ENCODE results near the gene KLHL29. TPM values are rescaled to one million over a fixed set of nuclear protein-coding genes. Genes with fewer than 3 reads are reported as not detected.

Gene KLHL29
- total RNA-seq, 1 experiment from 2014 or later, result 2.4 TPM

DNA sequence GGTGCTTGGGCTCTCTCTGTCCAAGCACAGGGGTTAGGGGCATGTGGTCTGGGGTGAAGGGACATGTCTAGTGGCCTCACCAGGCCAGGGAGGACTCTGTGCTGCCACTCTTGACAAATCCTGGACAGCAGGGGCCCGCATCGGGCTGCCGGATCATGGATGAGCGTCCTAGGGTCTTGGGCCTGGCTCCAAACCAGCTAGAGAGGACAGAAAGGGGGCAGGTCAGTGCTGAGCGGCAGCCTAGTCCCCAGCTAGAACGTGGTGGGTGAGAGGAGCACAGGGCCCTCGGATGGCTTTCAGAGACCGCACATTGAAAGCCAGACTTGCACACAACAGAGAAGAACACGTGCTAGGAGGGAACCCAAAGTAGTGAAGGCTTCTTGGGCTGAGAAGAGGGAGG, 300.7 kb downstream of the KLHL29 start:
- H2BK120ac ChIP-seq (ENCODE audit: low read depth, low read length, poor library complexity, severe bottlenecking), result no peak overlapping the region
- H3K27me3 Mint-ChIP-seq (ENCODE audit: low read depth), result peaks cover 5% of the 10 kb centered on the region
- no peaks in the 10 kb centered on the region for H3K79me2 ChIP-seq (ENCODE audit: insufficient read depth, low read length)
- H3K27me3 ChIP-seq (ENCODE audit: insufficient read depth, low read length), result no peaks in the 10 kb centered on the region
- no peak overlapping the region for H3K4me3 Mint-ChIP-seq
- no peak overlapping the region for H3K23ac ChIP-seq (ENCODE audit: insufficient read length, low read depth, low read length)
- H3K18ac ChIP-seq (ENCODE audit: insufficient read length, low read depth, low read length), result no peak overlapping the region
- no peak overlapping the region for H2BK20ac ChIP-seq (ENCODE audit: low read depth, low read length, poor library complexity, severe bottlenecking)
- H3K9ac ChIP-seq (ENCODE audit: extremely low read depth, insufficient read length, low read length), result no peak overlapping the region
- H2AFZ ChIP-seq (ENCODE audit: low read length), result no peak overlapping the region
- H3K79me1 ChIP-seq (ENCODE audit: insufficient read depth, low read depth, low read length, poor library complexity, severe bottlenecking), result no peaks in the 10 kb centered on the region
- no peak overlapping the region for H4K91ac ChIP-seq (ENCODE audit: insufficient read length, low read depth, low read length)
- H2BK12ac ChIP-seq (ENCODE audit: insufficient read length, low read depth, low read length), result no peak overlapping the region
- no peak overlapping the region for H3K56ac ChIP-seq (ENCODE audit: insufficient read length, low read depth, low read length)
- no peak overlapping the region for H3K14ac ChIP-seq (ENCODE audit: insufficient read depth, low read length)
- WGBS (ENCODE audit: extremely low coverage, insufficient read length, low lambda C conversion rate), result no CpG with 5 or more reads among the region's 9 CpGs
- TF ChIP-seq, protein P1, sequence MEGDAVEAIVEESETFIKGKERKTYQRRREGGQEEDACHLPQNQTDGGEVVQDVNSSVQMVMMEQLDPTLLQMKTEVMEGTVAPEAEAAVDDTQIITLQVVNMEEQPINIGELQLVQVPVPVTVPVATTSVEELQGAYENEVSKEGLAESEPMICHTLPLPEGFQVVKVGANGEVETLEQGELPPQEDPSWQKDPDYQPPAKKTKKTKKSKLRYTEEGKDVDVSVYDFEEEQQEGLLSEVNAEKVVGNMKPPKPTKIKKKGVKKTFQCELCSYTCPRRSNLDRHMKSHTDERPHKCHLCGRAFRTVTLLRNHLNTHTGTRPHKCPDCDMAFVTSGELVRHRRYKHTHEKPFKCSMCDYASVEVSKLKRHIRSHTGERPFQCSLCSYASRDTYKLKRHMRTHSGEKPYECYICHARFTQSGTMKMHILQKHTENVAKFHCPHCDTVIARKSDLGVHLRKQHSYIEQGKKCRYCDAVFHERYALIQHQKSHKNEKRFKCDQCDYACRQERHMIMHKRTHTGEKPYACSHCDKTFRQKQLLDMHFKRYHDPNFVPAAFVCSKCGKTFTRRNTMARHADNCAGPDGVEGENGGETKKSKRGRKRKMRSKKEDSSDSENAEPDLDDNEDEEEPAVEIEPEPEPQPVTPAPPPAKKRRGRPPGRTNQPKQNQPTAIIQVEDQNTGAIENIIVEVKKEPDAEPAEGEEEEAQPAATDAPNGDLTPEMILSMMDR (conservative IDR thresholded peaks at IDR 0.05), result no peak
- no peak overlapping the region for H2AK5ac ChIP-seq (ENCODE audit: insufficient read length, low read length)
- H3K23me2 ChIP-seq (ENCODE audit: insufficient read length, low read depth, low read length, poor library complexity, severe bottlenecking), result no peaks in the 10 kb centered on the region
- H4K20me1 ChIP-seq (ENCODE audit: control insufficient read depth, insufficient read depth, insufficient read length), result no peaks in the 10 kb centered on the region
- no peak overlapping the region for H4K8ac ChIP-seq (replicated peaks; ENCODE audit: insufficient read length, low read depth, low read length)
- H3K4me1 ChIP-seq (ENCODE audit: insufficient read depth, low read length), result no peaks in the 10 kb centered on the region
- no peak overlapping the region for H4K5ac ChIP-seq (ENCODE audit: insufficient read length, low read depth, low read length)
- H3K4me2 ChIP-seq (ENCODE audit: insufficient read depth, insufficient read length, low read length), result no peak overlapping the region
- no peaks in the 10 kb centered on the region; a peak in 1 of 5 replicates for H3K9me3 Mint-ChIP-seq
- H3T11ph ChIP-seq (ENCODE audit: low read length), result no peak overlapping the region
- no peaks in the 10 kb centered on the region for H3K9me3 ChIP-seq (ENCODE audit: control insufficient read depth, low read depth, low read length)
- H3K36me3 Mint-ChIP-seq (ENCODE audit: insufficient read depth in 1 of 3, low read depth in 3 of 3), result peaks cover 0 to 4% (median 0%) of the 10 kb centered on the region in 3 experiments; a peak in 4 of 7 replicates
- peak overlapping the region in 2 of 3 experiments; percentile 73 to 93; a peak in 4 of 7 replicates for H3K27ac Mint-ChIP-seq
- no peak overlapping the region for H3K4ac ChIP-seq (ENCODE audit: low read depth, low read length)
- DNase-seq, result no peak
- no peak overlapping the region for H2BK15ac ChIP-seq (ENCODE audit: low read depth, low read length)
- peaks cover 8 to 25% of the 10 kb centered on the region in 2 experiments for H3K4me1 Mint-ChIP-seq
- H2BK5ac ChIP-seq (ENCODE audit: insufficient read length, low read length), result no peak overlapping the region
- H3K27ac ChIP-seq (ENCODE audit: insufficient read length, low read depth, low read length), result no peak overlapping the region
